GM23248 (cell line): ENCODE results near the gene MNT.

Experiments
- EZH2 ChIP-seq: fragments of 200-600 bp; sonication (generic); IDR thresholded peaks from 2 replicates; pipeline ENCODE4 v1.6.1; 2018; ENCODE audit warnings: antibody characterized with exemption, mild to moderate bottlenecking; ENCODE audit not compliant: insufficient read depth, poor library complexity, severe bottlenecking
- EZH2phosphoT487 ChIP-seq: fragments of 200-600 bp; sonication (generic); IDR thresholded peaks from 2 replicates; pipeline ENCODE4 v1.6.1; 2018; ENCODE audit warnings: antibody characterized with exemption, moderate library complexity, mild to moderate bottlenecking, low read depth; ENCODE audit not compliant: insufficient read depth

DNA sequence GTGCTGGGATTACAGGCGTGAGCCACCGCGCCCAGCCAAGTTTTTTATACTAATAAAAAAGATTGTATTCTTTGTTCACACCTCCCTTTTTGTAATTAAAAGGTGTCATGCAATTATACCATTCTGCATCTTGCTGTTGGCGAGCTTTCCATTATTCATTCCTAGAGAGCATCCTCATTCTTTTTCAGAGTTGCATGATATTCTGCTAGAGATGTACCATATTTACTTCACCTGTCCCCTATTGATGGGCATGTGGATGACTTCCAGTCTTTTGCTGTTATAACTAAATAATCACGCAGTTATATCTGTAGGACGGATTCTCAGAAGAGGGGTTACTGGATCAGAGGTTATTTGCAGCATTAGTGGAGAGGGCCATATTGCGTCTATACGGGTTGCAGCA is 46.5 kb downstream of the MNT start:
- TF ChIP-seq EZH2phosphoT487 (no peak), EZH2 (no peak)
